Neural crest cell (in vitro differentiated cells): ENCODE measurements around the gene GDPD4. TPM values are rescaled to one million over a fixed set of nuclear protein-coding genes. Genes with fewer than 3 reads are reported as not detected.

ENCODE experiments used
- DNase-seq: peaks from one replicate; pipeline ENCODE4 v3.0.0; 2021; ENCODE audit warnings: low read depth, mixed read lengths, low spot score
- H3K27ac Mint-ChIP-seq: one replicate; pipeline ENCODE4 v1.8.0; 2021; ENCODE audit warnings: mild to moderate bottlenecking, mixed read lengths; ENCODE audit not compliant: unreplicated experiment
- H3K27me3 Mint-ChIP-seq: 2 replicates; pipeline ENCODE4 v1.8.0; 2021; ENCODE audit warnings: low read depth, mild to moderate bottlenecking, mixed read lengths
- H3K36me3 Mint-ChIP-seq: 2 replicates; pipeline ENCODE4 v1.8.0; 2021; ENCODE audit warnings: low read depth, mild to moderate bottlenecking, mixed read lengths
- H3K4me1 Mint-ChIP-seq: 2 replicates; pipeline ENCODE4 v1.8.0; 2021; ENCODE audit warnings: mixed read lengths
- H3K4me3 Mint-ChIP-seq: one replicate; pipeline ENCODE4 v1.8.0; 2021; ENCODE audit warnings: mild to moderate bottlenecking, mixed read lengths
- H3K9me3 Mint-ChIP-seq: 2 replicates; pipeline ENCODE4 v1.8.0; 2021; ENCODE audit warnings: mixed read lengths
- total RNA-seq: library from RNA; stranded (reverse); gene quantifications from 2 replicates; pipeline ENCODE4 v1.2.1, GENCODE V29; 2021
- TF ChIP-seq, protein P1 (sequence below): fragments of 200-600 bp; sonication (generic); conservative IDR thresholded peaks from 2 replicates; pipeline ENCODE4 v1.5.0; 2021; ENCODE audit warnings: antibody characterized with exemption, mild to moderate bottlenecking

Gene GDPD4
- total RNA-seq, 1 donor from 2014 or later: not detected

DNA sequence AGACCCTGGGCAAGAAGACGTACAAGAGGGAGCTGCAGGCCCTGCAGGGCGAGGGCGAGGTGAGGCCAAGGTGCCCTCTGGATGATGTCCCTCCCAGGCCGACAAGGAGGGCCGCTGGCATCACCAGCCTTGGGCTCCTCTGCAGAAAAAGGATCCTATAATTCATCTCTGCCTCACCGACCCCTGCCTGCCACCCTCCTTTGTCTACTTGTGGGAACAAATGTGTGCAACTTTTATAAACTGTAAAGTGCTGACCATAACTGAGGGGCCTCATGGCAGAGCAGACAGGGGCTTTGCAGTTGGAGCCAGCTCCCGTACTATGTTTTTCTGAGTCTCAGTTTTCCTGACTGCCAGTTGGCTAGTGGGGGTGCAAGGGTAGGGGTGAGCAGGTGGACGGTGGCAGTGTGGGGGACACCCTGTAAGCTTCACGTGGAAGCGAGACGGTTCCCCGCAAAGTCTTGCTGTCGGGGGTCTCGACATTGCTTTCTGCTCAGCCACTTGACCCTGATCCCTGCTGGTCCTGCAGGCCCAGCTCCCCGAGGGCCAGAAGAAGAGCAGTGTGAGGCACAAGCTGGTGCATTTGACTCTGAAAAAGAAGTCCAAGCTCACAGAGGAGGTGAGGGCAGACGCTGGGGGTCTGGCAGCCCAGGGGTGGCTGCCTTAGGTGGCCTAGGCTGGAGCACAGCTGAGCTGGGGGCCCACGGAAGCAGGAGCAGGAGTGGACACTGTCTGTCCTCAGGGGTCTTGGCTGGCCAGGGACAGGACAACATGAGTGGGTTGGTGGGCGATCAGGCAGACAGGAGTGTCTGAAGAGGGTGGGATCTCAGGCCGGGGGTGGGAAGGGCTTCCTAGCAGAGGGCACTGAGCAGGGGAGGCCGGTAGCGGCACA lies 118.7 kb downstream of the GDPD4 start:
- Mint-ChIP-seq H3K9me3 (peaks cover 3% of the 10 kb centered on the region), H3K4me3 (no peak overlapping the region), H3K4me1 (no peaks in the 10 kb centered on the region), H3K27ac (no peak overlapping the region), H3K36me3 (no peaks in the 10 kb centered on the region), H3K27me3 (no peaks in the 10 kb centered on the region)
- DNase-seq: no peak
- TF ChIP-seq, protein P1, sequence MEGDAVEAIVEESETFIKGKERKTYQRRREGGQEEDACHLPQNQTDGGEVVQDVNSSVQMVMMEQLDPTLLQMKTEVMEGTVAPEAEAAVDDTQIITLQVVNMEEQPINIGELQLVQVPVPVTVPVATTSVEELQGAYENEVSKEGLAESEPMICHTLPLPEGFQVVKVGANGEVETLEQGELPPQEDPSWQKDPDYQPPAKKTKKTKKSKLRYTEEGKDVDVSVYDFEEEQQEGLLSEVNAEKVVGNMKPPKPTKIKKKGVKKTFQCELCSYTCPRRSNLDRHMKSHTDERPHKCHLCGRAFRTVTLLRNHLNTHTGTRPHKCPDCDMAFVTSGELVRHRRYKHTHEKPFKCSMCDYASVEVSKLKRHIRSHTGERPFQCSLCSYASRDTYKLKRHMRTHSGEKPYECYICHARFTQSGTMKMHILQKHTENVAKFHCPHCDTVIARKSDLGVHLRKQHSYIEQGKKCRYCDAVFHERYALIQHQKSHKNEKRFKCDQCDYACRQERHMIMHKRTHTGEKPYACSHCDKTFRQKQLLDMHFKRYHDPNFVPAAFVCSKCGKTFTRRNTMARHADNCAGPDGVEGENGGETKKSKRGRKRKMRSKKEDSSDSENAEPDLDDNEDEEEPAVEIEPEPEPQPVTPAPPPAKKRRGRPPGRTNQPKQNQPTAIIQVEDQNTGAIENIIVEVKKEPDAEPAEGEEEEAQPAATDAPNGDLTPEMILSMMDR: no peak

DNA sequence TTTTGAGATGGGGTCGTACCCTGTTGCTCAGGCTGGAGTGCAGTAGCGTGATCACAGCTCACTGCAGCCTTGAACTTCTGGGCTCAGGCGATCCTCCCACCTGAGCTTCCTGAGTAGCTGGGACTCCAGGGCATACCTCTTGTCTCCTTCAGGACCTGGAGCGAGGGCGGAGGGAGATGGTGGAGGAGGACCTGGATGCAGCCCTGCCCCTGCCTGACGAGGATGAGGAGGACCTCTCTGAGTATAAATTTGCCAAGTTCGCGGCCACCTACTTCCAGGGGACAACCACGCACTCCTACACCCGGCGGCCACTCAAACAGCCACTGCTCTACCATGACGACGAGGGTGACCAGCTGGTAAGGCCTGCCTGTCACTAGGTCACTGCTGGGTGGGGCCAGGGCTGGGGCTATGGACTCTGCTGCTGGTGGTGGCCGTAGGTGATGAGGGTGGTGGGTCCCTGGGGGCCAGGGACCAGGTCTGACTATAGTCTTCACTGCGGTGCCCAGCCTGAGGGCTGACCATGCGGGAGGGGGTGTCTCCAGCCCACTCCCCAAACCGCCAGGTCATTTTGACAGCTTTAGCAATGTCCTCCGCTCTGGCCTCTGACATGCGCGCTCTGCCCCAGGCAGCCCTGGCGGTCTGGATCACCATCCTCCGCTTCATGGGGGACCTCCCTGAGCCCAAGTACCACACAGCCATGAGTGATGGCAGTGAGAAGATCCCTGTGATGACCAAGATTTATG lies 119.5 kb downstream of the GDPD4 start:
- H3K27ac Mint-ChIP-seq: no peak overlapping the region
- H3K4me1 Mint-ChIP-seq: no peaks in the 10 kb centered on the region
- TF ChIP-seq, protein P1: no peak
- H3K9me3 Mint-ChIP-seq: peaks cover 3% of the 10 kb centered on the region
- no peak overlapping the region for H3K4me3 Mint-ChIP-seq
- no peak for DNase-seq
- H3K27me3 Mint-ChIP-seq: no peaks in the 10 kb centered on the region
- no peaks in the 10 kb centered on the region for H3K36me3 Mint-ChIP-seq

DNA sequence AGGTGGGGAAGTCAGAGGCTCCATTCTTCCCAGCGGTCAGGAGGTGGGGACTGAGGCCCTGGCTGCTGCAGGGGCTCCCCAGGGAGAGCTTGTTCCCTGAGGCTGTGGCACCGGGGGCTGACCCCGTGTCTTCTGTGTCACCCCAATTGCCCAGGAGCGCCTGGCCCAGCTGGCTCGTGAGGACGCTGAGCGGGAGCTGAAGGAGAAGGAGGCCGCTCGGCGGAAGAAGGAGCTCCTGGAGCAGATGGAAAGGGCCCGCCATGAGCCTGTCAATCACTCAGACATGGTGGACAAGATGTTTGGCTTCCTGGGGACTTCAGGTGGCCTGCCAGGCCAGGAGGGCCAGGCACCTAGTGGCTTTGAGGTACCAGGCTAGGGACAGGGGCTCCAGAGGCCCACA lies 120.3 kb downstream of the GDPD4 start:
- TF ChIP-seq, protein P1: no peak
- H3K4me1 Mint-ChIP-seq: peaks cover under 1% of the 10 kb centered on the region
- H3K4me3 Mint-ChIP-seq: no peak overlapping the region
- no peaks in the 10 kb centered on the region for H3K36me3 Mint-ChIP-seq
- H3K27ac Mint-ChIP-seq: no peak overlapping the region
- no peaks in the 10 kb centered on the region for H3K27me3 Mint-ChIP-seq
- no peak for DNase-seq
- peaks cover 3% of the 10 kb centered on the region for H3K9me3 Mint-ChIP-seq

DNA sequence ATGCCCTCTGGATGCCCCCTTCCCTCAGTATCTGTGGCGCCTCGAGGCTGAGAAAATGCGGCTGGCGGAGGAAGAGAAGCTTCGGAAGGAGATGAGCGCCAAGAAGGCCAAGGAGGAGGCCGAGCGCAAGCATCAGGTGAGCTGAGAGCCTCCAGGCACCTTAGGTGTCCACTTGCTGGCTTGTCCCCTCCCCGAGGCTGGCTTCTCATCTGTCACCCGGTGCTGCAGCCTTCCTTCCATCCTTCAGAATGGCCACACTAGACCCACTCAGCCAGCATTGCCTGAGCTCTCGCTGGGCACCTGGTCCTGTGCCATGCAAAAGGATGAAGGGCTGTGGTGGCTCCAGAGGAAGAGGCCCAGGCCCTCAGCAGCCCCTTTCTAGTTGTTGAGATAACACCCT lies 121.1 kb downstream of the GDPD4 start:
- TF ChIP-seq, protein P1: no peak
- Mint-ChIP-seq H3K27ac (no peak overlapping the region), H3K9me3 (peaks cover 3% of the 10 kb centered on the region), H3K4me3 (no peak overlapping the region), H3K4me1 (peaks cover 10% of the 10 kb centered on the region), H3K36me3 (no peaks in the 10 kb centered on the region), H3K27me3 (no peaks in the 10 kb centered on the region)
- no peak for DNase-seq

DNA sequence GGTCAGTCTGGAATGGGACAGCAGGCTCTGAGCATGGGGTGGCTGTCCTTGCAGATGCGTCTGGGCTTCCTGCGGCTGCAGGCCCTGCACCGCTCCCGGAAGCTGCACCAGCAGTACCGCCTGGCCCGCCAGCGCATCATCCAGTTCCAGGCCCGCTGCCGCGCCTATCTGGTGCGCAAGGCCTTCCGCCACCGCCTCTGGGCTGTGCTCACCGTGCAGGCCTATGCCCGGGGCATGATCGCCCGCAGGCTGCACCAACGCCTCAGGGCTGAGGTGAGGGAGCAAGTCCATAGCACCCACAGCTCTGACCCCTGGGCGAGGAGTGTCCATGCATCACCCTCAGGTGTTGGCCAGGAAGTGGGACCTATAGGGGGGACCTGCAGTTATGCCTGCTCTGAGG lies 121.8 kb downstream of the GDPD4 start:
- no peaks in the 10 kb centered on the region for H3K27me3 Mint-ChIP-seq
- no peak overlapping the region for H3K27ac Mint-ChIP-seq
- peaks cover 3% of the 10 kb centered on the region for H3K9me3 Mint-ChIP-seq
- TF ChIP-seq, protein P1: no peak
- H3K4me1 Mint-ChIP-seq: peaks cover 13% of the 10 kb centered on the region
- DNase-seq: no peak
- no peaks in the 10 kb centered on the region for H3K36me3 Mint-ChIP-seq
- no peak overlapping the region for H3K4me3 Mint-ChIP-seq
